Gastrocnemius medialis (tissue), 4 donors: ENCODE results near the gene PCCA. TPM values are rescaled to one million over a fixed set of nuclear protein-coding genes. Genes with fewer than 3 reads are reported as not detected.

Experiments
- ATAC-seq, 2 donors: fragments of 150-250 bp; one replicate each; pipeline ENCODE4 v1.9.1; 2016
- DNase-seq, 2 donors: peaks; one replicate each; pipeline ENCODE4 v3.0.0-alpha.2; 2019
- H3K27ac ChIP-seq, 4 donors: fragments of 200-600 bp; sonication (generic); 1 replicate in 1 of 4; 2 replicates in 3 of 4; pipeline ENCODE4 v1.5.1; 2016 to 2018; ENCODE audit warnings: mild to moderate bottlenecking in 2 of 4, moderate library complexity in 1 of 4
- H3K27me3 ChIP-seq, 3 donors: fragments of 200-600 bp; sonication (generic) in 2 of 3; 1 replicate in 1 of 3; 2 replicates in 2 of 3; pipeline versions ENCODE4 v1.5.1 to v1.6.0; 2016 to 2019; ENCODE audit warnings: mild to moderate bottlenecking in 1 of 3, moderate library complexity in 1 of 3
- H3K36me3 ChIP-seq, 2 donors: fragments of 200-600 bp; sonication (generic) in 1 of 2; one replicate each; pipeline ENCODE4 v1.5.1; 2017 to 2018
- H3K4me1 ChIP-seq, 2 donors: fragments of 200-600 bp; sonication (generic) in 1 of 2; one replicate each; pipeline ENCODE4 v1.5.1; 2016 to 2017; ENCODE audit warnings: mild to moderate bottlenecking in 2 of 2
- H3K4me3 ChIP-seq, 4 donors: fragments of 200-600 bp; sonication (generic) in 3 of 4; 1 replicate in 1 of 4; 2 replicates in 3 of 4; pipeline ENCODE4 v1.5.1; 2016 to 2019; ENCODE audit warnings: mild to moderate bottlenecking in 2 of 4
- H3K9me3 ChIP-seq, 3 donors: fragments of 200-600 bp; sonication (generic) in 2 of 3; 1 replicate in 1 of 3; 2 replicates in 2 of 3; pipeline ENCODE4 v1.5.1; 2016 to 2019
- CTCF ChIP-seq, 5 experiments: fragments of 450-650 bp in 3 of 5; fragments of 200-600 bp in 2 of 5; sonication (generic) in 2 of 5; IDR thresholded peaks in 4 of 5; conservative IDR thresholded peaks in 1 of 5; 1 replicate in 4 of 5; 2 replicates in 1 of 5; pipeline ENCODE4 v1.5.1; 2016 to 2019; ENCODE audit warnings: antibody characterized with exemption in 5 of 5, mild to moderate bottlenecking in 3 of 5, moderate library complexity in 3 of 5
- POLR2A ChIP-seq, 2 donors: fragments of 450-650 bp; IDR thresholded peaks; one replicate each; pipeline ENCODE4 v1.6.1; 2017; ENCODE audit warnings: antibody characterized with exemption in 2 of 2, mild to moderate bottlenecking in 2 of 2, moderate library complexity in 2 of 2
- in situ Hi-C, 4 donors: fragments of 200-750 bp; cut with MboI; loops; one replicate each; pipeline versions ENCODE4 v1.15.0 to v1.8.0; 2017; ENCODE audit warnings: low sequenced_read_pairs in 4 of 4
- intact Hi-C: fragments of 100-400 bp; cut with DNase I; formaldehyde crosslinking; loops from one replicate; pipeline ENCODE4 v1.15.1; 2023; ENCODE audit warnings: low total_unique reads
- total RNA-seq, 4 donors: library from RNA; depleted of rRNA; stranded (reverse); fragments of >200 nt; gene quantifications; one replicate each; pipeline versions ENCODE4 v1.1.0 to v1.2.3, GENCODE V29; 2016

The PCCA gene, protein sequence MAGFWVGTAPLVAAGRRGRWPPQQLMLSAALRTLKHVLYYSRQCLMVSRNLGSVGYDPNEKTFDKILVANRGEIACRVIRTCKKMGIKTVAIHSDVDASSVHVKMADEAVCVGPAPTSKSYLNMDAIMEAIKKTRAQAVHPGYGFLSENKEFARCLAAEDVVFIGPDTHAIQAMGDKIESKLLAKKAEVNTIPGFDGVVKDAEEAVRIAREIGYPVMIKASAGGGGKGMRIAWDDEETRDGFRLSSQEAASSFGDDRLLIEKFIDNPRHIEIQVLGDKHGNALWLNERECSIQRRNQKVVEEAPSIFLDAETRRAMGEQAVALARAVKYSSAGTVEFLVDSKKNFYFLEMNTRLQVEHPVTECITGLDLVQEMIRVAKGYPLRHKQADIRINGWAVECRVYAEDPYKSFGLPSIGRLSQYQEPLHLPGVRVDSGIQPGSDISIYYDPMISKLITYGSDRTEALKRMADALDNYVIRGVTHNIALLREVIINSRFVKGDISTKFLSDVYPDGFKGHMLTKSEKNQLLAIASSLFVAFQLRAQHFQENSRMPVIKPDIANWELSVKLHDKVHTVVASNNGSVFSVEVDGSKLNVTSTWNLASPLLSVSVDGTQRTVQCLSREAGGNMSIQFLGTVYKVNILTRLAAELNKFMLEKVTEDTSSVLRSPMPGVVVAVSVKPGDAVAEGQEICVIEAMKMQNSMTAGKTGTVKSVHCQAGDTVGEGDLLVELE
- total RNA-seq, result 10 to 100 TPM in 2 of 4 donors, 1 to 10 TPM in 2; 7.5 to 19.5 (median 10.8) TPM

- Histone ChIP-seq H3K27me3 (no peaks in the 10 kb centered on the region), H3K9me3 (no peaks in the 10 kb centered on the region), H3K27ac (peak within 1 kb of the TSS; percentile 74 to 85 (median 83)), H3K36me3 (peaks cover 0 to 11% of the 10 kb centered on the region in 2 donors), H3K4me3 (peak within 1 kb of the TSS; percentile 77 to 90 (median 82)), H3K4me1 (peaks cover 18 to 19% of the 10 kb centered on the region in 2 donors)
- TF ChIP-seq POLR2A (IDR thresholded peaks at IDR 0.05), result peak; percentile 67
- peak in 1 of 5 experiments; percentile 1 for TF ChIP-seq CTCF (IDR thresholded peaks at IDR 0.05 in 4 of 5, conservative IDR thresholded peaks at IDR 0.05 in 1 of 5)
- in situ Hi-C loops, result no loop called here
- intact Hi-C loops, result loop anchor here (5.0 to 10.0 kb wide), 2 partner anchors 482 to 584 kb away; partner anchors contain the start of genes CLYBL and TM9SF2
- peak; percentile 91 to 92 for DNase-seq
- ATAC-seq, result peak; percentile 97 to 98
These were observed at the start of gene PCCA for GRCh38 chr13:100088644-100089464. Gene PCCA, plus strand, starts transcription at chr13:100089093. Its CDS starts 28 bp downstream, at chr13:100089121.

- H3K27me3 ChIP-seq, result no peaks in the 10 kb centered on the region
- no peak for ATAC-seq
- in situ Hi-C loops, result no loop called here
These were observed 49.2 kb upstream of the PCCA start for GRCh38 chr13:100039740-100040139.

GRCh38 chr13:100040196-100040595 is 48.7 kb upstream of the PCCA start:
- Histone ChIP-seq H3K36me3 (no peaks in the 10 kb centered on the region), H3K9me3 (no peaks in the 10 kb centered on the region), H3K27ac (no peak overlapping the region), H3K4me1 (no peaks in the 10 kb centered on the region), H3K4me3 (no peak overlapping the region), H3K27me3 (no peaks in the 10 kb centered on the region)
- intact Hi-C loops, result no loop called here
- DNase-seq (no peak), ATAC-seq (no peak)
- in situ Hi-C loops, result no loop called here
- no peak for TF ChIP-seq CTCF (IDR thresholded peaks at IDR 0.05 in 4 of 5, conservative IDR thresholded peaks at IDR 0.05 in 1 of 5)
- TF ChIP-seq POLR2A (IDR thresholded peaks at IDR 0.05), result no peak

More at GRCh38 chr13:100039740-100040139, 49.2 kb upstream of the PCCA start:
- H3K4me3 ChIP-seq, result no peak overlapping the region
- intact Hi-C loops, result no loop called here
- no peak overlapping the region for H3K27ac ChIP-seq
- no peaks in the 10 kb centered on the region for H3K9me3 ChIP-seq
- no peak for DNase-seq
- TF ChIP-seq CTCF (IDR thresholded peaks at IDR 0.05 in 4 of 5, conservative IDR thresholded peaks at IDR 0.05 in 1 of 5), result no peak
- TF ChIP-seq POLR2A (IDR thresholded peaks at IDR 0.05), result no peak
- no peaks in the 10 kb centered on the region for H3K36me3 ChIP-seq
- H3K4me1 ChIP-seq, result no peaks in the 10 kb centered on the region

DNA sequence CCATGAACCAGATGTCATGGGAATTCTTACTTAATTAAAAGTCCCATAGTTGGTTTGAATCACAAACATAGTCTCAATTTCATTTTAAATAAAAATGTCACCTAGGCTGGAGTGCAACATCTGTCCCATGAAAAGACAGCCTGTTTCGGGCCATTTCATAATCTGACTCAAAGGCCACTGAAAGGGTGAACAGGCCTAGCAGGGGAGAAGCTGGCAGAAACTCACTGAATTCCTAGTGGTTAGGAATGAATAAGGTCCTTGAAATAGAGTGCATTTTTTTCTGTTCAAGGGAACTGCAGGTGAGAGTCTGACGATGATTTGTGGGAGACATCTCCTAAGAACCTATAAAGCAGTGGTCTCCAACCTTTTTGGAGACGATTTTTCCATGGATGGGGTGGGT is 44.0 kb upstream of the PCCA start:
- in situ Hi-C loops, result no loop called here
- Histone ChIP-seq H3K27me3 (no peaks in the 10 kb centered on the region), H3K4me1 (no peaks in the 10 kb centered on the region), H3K9me3 (no peaks in the 10 kb centered on the region), H3K4me3 (no peak overlapping the region), H3K36me3 (no peaks in the 10 kb centered on the region), H3K27ac (no peak overlapping the region)
- intact Hi-C loops, result no loop called here
- DNase-seq (no peak), ATAC-seq (no peak)
- TF ChIP-seq POLR2A (IDR thresholded peaks at IDR 0.05), result no peak
- no peak for TF ChIP-seq CTCF (IDR thresholded peaks at IDR 0.05 in 4 of 5, conservative IDR thresholded peaks at IDR 0.05 in 1 of 5)
